PC-3 (cell line): Measurements from ENCODE around the gene OR10G8.

Experiments used
- CTCF ChIP-seq: fragments of 300-600 bp; sonication (generic); conservative IDR thresholded peaks from 2 replicates; pipeline ENCODE4 v1.5.1; 2017; ENCODE audit warnings: antibody characterized with exemption, low read depth, mild to moderate bottlenecking, low read length
- EZH2 ChIP-seq: fragments of 300-600 bp; sonication (generic); IDR thresholded peaks from one replicate; pipeline ENCODE4 v1.6.1; 2017; ENCODE audit warnings: antibody characterized with exemption, mild to moderate bottlenecking, low read length; ENCODE audit not compliant: unreplicated experiment
- EZH2phosphoT487 ChIP-seq: fragments of 300-600 bp; sonication (generic); IDR thresholded peaks from 2 replicates; pipeline ENCODE4 v1.6.1; 2018; ENCODE audit warnings: mild to moderate bottlenecking, antibody characterized with exemption, low read length, borderline replicate concordance

- TF ChIP-seq EZH2 (no peak), CTCF (no peak), EZH2phosphoT487 (no peak)
Measured at GRCh38 chr11:124072147-124072546, 45.5 kb downstream of the OR10G8 start.
